ENCODE results near the gene MYPOP.
"Not testable (repeated sequence)": the region's sequence is repeated elsewhere in the genome, so short reads cannot be mapped to it uniquely, and the experiment has no call there.

Gene MYPOP

DNA sequence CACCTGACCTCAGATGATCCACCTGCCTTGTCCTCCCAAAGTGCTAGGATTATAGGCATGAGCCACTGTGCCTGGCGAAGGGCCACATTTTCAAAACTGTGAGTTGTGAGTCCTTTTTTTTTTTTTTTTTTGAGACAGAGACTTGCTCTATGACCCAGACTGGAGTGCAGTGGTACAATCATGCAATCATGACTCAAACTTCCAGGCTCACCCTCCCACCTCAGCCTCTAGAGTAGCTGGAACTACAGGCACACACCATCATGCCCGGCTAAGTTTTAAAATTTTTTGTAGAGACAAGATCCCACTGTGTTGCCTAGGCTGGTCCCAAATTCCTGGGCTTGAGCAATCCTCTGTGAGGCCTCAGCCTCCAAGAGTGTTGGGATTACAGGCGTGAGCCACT lies 3.8 kb upstream of the MYPOP start:
- DNase-seq = no peak

DNA sequence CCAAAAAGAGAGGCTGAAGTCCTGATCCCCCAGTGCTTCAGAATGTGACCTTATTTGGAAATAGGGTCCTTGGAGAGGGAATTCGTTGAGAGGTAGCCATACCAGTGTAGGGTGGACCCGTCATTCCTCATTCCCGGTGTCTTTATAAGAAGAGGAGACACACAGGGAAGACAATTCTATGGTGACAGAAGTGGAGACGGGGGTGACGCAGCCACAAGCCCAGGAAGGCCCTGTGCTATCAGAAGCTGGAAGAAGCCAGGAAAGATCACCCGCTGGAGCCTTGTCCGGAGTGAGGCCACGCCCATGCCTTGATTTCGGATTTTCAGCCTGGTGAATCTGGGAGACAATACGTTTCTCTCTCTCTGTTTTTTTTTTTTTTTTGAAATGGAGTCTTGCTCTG lies 2.6 kb upstream of the MYPOP start:
- no peak for DNase-seq

DNA sequence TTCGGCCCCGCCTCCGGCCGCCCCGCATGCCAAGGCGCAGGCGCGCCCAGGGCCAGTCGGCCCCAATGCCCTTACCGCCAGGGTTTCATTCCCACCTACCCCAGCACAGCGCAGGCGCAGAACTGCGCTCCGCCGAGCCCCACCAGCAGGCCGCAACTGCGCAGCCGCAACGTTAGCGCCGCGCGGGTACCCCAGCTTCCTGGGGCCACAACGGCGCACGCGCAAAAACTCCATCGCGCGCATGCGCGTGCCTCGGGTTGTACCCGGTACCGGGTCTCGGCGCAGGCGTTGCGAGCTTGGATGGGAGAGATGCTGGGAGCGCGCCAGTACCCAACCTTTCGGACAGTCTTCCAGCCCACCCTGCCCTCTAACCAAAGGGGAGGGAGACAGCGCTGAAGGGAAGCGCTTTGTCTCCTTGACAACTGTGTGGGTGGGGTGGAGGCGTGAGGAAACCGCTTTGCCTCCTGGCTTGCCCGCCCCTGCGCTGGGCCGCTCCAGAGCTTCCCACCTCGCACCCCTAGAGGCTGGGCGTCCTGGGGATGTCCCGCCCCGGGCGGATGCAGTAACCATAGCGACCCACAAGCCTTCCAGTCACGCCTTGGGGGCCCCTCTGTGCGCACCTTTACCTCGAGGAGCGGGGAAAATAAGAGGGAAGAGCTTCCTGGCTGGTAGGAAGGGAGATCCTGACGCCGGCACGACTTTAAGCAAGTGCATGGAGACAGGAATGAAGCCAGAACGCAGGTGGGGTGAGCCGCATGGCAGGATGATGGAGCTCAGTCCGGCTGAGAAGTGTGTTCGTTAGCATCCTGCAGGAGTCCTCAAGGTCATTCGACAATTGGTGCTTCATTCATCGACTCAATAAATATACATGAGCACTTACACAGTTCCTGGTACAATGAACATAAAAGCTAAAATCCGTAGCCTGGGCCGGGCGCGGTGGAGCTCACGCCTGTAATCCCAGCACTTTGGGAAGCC lies 525 bp upstream of the MYPOP start:
- DNase-seq = peak; percentile 99

DNA sequence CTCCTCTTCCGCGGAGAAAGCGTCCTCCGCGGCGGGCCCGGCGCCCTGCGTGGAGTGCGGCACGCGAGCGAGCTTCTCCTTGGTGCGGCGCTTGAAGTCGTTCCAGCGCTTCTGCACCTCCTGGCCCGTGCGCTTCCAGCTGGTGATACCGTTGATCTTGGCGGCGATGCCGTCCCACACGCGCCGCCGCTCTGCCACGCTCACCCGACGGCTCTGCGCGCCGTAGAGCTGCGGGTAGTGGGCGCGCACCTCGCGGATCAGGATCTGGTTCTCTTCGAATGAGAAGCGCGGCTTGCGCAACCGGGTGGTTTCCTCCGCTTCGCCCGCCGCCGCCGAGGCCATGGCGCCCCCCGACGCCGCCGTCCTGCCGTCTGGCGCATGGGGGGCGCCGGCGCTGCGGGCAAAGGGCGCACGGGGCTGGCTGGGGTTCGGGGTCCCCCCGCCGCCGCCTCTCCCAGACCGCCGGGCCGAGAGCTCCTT lies 941 bp downstream of the MYPOP start:
- DNase-seq = no peak

DNA sequence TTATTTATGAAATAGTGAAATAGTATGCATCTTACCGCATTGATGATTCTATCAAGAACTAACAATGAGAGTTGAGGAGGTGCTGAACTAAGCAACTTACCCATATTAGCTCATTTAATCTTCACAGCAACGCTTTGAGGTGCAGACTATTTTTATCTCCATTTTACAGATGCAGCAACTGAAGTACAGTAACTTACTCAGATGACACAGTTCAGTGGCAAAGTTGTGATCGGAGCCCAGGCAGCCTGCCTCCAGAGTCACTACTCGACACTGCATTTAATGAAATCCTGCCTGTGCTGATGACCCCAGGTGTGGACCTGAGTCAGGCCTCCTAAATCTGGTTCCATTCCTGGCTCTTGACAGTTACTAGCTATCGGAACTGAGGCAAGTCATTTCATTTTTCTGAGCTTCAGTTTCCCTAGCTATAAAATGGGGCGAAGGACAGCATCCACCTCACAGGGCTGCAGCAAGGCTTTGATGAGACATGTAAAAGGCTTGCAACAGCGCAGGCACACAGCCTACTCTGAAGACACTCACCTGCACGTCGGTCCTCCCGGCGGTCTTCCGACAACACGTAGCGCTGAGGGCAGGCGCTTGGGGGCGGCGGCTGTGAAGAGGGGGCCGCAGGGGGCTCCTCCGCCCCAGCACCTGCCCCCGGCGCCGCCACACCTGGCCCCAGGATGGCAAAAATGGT lies 1.5 kb downstream of the MYPOP start:
- DNase-seq = no peak

DNA sequence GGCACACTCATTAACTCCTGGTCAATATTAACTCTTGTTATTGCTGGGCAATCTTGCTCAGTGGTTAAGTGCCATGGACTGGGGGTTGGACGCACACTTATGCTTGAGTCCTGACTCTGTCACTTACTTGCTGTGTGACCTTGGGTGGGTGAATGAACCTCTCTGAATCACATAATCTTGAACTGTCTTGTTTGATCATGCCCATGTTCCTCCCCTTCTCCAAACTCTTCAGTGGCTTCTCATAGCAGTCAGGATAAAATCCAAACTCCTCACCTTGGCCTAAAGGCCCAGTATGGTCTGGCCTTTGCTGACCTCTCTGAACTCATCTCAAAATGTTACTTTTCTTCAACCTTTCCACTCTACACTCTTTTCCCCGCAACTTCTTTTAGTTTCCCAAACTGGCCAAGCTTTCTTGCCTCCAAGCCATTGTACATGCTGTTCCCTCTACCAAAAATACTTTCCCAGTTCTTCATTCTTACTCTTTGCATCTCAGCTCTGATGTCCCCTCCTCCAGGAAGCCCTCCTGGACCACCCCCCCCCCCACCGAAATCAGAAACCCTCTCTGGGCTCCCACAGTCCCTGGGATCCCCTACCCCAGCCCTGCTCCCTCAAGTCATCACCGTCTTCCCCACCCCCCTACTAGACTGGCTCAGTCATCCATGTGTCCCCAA lies 2.4 kb downstream of the MYPOP start:
- no peak for DNase-seq

DNA sequence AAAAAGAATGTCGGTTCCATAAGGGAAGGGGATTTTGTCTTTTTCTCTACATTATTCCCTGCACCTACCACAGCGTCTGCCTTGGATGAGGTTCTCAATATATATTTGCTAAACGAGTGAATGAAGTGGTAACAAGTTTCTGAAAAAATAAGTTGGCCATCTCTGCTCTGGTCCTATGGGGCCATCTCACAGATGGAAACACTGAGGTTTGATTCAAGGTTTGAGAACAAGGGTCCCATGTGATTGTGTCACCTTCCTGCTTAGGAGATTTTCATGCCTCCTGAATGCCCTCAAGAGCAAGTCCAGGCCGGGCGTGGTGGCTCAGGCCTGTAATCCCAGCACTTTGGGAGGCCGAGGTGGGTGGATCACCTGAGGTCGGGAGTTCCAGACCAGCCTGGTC lies 3.2 kb downstream of the MYPOP start:
- DNase-seq = no peak

DNA sequence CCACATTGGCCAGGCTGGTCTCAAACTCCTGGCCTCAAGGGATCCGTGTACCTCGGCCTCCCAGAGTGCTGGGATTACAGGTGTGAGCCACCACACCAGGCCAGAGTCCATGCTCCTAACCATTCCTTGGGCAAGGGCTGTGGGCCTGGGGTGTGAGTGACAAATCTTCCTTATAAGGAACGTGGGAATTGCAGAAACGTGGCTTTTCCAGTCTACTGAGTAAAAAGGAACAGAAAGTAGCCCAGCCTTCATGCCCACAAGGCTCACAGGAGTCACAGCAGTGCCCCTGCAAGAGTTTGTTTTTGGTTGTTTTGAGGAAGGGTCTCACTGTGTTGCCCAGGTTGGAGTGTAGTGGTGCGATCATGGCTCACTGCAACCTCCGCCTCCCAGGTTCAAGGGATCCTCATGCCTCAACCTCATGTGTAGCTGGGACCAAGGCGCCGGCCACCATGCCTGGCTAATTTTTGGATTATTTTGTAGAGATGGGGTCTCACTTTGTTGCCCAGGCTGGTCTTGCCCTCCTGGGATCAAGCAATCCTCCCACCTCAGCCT lies 5.1 kb downstream of the MYPOP start:
- no peak for DNase-seq

DNA sequence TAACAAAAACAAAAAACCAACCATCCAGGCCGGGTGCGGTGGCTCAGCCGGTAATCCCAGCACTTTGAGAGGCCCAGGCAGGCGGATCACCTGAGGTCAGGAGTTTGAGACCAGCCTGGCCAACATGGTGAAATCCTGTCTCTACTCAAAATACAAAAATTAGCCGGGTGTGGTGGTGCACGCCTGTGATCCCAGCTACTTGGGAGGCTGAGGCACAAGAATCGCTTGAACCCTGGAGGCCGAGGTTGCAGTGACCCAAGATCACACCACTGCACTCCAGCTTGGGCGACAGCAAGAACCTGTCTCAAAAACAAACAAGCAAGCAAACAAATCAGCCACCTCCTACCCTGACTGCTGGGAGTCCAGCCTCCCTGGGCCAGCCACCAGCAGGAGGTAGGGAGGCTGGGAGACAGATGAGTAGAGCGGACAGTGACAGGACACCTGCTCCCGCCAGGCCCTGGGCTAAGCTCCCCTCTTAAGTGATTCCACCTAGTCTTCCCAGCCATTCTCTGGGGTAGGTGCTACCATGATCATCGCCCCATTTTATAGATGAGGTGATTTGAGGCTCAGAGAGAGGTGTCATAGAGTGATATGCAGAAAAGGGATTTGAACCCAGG lies 6.3 kb downstream of the MYPOP start:
- DNase-seq = not testable (repeated sequence)

DNA sequence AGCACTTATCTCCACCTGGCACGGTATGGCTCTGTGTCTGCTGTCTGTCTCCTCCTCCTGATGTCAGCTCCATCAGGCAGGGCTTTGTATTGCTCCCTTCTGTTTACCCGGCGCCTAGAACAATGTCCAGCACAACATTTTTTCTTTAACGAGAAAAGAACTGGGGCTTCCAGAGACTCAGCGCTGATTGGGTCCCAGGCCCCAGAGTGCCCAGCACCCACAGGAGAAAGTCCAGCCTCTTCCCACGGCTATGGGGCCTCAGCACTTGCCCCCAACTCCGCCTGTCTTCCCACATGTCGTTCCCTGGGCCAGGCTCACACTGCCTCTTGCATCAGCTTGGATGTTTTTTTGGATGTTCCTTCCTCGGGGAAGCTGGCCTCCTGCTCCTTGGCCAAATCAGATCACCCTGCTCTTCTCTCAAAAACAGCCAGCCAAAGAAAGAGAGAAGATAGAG lies 6.9 kb downstream of the MYPOP start:
- DNase-seq = no peak

DNA sequence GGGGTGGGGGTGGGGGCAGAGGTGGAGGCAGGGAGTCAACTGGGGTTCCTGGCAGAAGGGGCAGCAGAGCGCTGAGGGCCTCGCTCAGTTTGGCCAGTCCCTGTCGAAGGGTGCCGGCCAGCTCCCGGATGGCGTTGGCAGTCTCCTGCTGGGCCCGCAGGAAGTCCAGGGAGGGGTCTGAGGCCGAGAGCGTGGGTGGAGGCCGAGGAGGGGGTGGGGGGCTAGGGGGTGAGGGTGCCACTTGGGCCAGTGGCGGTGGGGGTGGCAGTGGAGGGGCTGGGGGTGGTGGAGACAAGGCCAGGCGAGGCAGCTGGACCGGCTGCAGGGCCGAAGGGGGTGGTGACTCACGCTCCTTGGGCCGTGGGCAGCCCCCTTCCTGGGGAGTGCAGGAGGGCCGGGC lies 11.5 kb downstream of the MYPOP start:
- no peak for DNase-seq

DNA sequence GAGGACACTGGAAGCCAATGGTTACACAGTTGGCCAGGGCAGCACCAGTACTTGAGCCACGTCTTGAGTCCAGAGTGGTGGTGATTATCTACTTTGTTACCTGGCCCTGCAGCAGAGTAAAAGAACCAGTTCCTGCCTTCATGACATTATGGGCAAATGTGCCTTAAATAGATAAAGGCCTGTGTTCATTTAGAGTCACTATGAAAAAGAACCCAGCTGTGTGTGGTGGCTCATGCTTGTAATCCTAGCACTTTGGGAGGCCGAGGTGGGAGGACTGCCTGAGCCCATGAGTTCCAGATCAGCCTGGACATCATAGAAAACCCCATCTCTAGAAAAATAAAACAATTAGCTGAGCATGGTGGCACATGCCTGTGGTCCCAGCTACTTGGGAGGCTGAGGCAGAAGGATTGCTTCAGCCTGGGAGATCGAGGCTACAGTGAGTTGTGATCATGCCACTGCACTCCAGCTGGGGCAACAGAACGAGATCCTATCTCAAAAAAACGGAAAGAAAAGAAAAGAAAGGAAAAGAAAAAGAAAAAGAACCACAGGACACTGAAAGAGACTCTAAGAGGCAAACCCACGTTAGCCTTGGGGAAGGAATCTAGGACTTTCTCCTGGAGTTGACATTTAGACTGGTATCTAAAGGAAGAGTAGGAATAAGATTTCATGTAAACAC lies 13.1 kb downstream of the MYPOP start:
- DNase-seq = no peak

DNA sequence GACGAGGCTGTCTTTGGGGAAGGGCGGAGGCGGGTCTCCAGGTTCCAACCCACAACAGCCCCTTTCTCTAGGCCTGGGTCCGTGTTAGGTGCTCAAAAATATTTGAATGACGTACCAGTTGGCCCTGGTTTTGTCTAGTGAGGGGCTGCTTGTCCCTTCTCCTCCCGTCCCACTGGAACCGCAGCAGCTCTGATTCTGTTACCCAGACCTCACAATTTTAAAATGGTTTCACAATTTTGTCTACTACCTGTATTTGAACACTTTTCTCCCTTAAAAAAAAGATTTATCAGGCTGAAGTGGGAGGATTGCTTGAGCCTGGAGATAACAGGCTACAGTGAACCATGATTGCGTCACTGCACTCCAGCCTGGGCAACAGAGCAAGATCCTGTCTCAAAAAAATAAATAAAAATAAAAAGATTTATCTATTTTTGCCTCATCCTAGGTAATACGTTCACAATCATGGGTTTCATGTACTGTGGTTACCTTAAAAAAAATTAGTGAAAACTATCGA lies 15.2 kb downstream of the MYPOP start:
- DNase-seq = no peak

DNA sequence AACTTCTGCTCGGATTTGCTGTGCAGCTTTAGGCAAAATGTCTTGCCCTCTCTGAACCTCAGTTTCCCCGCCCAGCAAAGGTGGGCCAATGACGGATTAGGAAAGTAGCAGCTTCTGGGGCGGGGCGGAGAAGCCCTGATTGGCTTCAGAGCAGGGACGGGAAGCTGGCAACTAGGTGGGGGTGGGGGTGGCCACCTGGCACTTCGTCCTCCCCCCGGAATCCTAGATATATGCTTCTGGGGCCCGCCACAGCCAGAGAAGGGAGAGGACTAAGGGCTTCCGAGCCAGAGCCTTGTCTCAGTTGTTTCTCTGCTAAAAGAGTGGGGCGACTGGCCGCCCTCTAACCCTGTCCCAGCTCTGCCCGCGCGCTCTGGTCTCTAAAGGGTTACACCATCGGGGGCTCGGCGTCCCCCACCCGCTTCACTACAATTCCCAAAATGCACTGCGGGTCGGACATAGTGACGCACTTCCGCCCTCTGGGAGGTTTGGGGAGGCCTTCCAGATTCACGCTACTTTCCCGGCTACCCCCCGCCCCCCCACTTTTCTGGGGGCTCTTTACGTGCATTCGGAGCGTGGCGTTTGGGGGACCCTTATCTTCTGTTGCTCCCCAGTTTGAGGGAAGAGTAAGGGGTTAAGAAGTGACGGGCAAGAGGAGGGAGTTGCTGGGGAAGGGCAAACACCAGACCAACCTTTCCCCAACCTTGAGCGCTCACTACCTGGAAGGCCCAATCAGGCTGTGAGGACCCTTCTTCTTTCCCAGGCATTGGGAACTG lies 15.8 kb downstream of the MYPOP start:
- peak; percentile 92 for DNase-seq

DNA sequence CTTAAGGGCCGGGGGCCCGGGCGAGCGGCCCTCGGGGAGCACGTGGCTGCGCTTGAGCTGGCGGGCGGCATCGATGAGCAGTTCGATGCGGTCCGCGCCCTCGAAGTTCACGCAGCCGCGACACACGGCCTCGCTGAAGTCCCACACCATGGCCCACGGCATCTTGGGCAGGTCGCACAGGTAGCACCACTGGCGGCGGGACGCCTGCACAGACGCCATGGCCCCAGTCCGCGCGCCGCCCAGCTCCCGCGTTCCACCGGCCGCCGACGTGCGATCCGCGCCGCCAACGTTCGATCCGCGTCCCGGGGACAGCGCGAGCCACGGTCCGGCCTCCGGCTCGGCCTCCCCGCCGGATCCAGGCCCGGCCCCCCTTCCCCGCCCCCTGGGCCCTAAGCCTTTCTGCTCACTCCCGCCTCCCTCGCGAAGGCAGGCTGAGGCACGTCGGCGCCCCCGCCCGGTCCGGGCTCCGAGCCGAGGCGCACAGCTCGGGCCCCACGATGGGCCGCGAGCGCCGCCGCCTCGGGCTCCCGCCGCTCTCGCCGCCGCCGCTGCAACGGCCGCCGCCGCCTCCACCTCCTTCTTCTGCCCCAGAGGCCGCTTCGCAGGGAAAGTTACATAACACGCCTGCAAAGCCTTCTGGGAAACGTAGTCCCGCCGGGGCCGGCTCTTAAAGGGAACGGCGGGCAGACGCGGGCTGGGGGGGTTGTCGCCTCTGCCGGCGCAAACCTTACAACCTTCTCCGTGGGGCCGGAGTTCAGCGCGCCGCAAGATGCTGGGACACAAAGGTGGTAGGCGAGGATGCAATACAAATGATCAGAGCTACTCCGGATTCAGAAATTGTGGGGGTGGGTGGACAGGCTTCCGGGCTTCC lies 16.6 kb downstream of the MYPOP start, which contains the start of gene IRF2BP1:
TSS of gene IRF2BP1 (minus strand) at position 586 of the 871 bp plus-strand sequence. CDS start at position 219, 367 bp downstream.
- DNase-seq = peak; percentile 89

DNA sequence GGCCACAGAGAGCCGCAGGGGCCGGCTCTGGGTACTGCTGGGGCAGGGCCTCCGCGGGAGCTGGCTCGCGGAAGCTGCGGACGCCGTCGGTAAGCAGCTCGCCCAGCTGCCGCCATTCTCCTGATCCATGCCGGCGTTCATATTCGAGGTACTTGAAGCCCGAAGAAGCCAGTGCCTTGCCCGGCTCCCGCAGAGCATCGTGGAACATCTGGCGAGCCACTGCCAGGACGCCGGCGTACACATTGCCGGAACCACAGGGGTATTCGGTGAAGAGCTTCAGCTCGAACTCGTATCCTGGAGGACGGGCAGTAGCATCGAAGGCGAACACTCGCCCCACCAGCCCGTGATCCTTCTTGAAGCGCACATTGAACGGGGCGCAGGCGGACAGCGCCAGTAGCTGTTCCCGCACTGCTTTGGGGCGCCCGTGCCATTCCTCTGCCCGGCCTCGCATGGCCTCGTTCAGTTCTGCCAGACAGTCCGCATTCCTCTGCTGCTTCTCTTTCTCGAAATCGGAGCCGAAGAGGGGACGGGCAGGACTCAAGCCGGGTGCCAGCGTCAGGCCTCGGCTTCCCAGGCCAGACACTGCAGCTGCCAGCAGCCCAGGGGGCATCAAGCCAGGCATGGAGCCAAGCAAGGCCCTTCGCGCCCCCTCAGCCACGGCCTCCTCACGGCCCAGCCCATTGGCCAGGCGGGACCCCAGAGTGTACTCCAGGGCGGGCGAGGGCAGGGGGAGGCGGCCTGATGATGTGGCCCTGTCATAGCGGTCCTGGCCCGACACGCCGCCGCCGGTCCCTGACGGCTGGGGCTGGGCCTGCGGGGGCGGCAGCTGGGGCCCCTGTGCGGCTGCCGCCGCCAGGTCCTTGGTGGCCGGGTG lies 17.5 kb downstream of the MYPOP start:
- DNase-seq = no peak

DNA sequence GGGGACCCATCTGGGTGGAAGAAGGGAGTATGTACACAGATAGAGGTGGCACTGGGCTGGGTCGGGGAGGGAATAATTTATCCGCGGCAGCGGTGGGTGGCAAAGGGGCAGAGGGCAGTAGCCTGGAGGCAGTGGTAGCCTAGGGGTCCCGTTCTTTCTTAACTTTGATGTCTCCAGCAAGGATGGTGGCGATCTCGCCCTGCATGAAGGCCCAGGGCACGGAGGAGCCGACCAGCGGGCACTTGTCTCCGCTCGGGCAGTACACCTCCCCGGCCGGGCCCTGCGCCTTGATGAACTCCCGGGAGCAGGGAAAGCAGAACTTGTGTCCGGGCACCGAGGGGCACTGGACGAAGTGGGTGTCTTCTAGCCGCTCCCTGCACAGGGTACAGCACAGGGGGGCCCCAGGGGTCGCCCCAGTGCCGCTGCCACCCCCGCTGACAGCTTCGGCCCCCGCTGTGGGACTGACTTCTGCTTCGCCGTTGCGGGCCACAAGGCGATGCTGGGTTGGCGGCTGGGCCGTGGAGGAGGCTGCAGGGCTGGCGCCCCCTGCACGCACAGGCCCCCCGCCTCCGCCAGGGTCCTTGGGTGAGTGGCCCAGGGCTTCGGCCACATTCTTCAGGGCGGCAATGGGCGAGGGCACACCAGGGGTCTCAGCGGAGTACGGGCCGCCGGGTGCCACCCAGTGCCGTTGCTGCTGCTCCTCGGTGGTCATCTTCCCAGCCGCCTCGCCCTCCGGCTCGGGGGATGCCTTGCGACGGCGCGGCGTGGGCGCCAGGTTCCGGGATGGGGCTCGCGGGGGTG lies 18.3 kb downstream of the MYPOP start:
- no peak for DNase-seq

DNA sequence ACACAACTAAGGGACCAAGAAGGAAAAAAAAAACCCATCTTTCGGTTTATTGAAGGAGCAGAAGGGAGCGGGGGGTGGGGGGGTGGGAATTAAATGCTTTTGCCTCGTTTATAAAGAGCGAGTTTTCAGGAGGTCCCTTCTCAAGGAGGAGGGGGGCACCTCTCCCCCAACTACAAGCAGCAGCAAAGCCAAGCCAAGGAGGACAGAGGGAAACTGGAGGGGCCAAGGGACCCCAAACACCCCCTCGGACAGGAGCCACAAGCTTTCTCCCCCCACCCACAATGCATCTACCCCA lies 18.9 kb downstream of the MYPOP start:
- no peak for DNase-seq
